NCI-H1417 treated with DMSO at 0.1 percent for 48 hours (cell line): ENCODE measurements around the gene NHLRC4.

ENCODE experiments used
- DNase-seq: peaks from one replicate; lab custom pipeline; 2025; lab: John Stamatoyannopoulos, UW

NHLRC4 gene

DNA sequence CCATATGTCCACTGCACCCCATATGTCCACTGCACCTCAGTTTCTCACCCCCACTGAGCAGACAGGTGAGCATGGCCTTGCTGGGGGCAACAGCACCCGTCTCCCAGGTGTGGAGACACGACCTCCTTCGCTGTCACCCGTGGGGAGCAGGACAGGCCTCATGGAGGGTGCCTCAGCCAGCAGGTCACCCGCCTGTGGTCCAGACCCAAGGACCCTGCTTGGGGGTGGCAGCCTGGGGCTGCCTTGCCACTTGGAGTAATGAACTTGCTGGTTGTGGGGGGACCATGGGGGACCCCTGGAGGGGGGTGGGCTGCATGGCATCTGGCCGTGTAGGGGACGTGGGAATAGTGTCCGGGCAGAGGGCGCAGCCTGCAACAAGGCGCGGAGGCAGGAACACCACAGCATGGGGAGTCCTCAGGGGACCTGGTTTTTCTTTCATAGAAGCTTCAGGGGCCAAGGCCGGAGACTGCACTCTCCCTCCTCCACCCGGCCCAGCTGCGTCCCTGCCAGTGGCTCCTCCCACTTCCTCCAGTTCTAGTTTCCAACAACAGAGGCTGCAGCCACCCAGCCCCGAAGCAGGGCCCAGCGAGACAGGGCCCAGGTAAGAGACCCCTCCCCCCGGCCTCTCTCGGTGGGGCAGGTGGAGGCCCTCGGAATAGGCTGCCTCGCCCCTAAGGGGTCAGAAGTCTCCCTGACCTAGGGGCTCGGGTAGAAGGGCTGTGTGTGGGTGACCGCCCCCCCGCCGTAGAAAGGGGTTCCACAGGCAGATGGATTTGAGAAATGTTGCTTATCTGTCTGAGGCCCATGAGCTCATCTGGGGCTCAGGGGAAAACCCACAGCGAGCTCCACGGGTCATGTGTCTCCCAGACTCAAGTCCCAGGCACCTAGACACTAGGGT, at the start of gene NHLRC4:
Gene NHLRC4, plus strand, starts transcription at position 531 of the 898 bp plus-strand sequence. CDS start 1,043 bp downstream, outside the sequence.
- no peak for DNase-seq

GRCh38 chr16:518858-519257, 47.9 kb upstream of the NHLRC4 start:
- DNase-seq = no peak

DNA sequence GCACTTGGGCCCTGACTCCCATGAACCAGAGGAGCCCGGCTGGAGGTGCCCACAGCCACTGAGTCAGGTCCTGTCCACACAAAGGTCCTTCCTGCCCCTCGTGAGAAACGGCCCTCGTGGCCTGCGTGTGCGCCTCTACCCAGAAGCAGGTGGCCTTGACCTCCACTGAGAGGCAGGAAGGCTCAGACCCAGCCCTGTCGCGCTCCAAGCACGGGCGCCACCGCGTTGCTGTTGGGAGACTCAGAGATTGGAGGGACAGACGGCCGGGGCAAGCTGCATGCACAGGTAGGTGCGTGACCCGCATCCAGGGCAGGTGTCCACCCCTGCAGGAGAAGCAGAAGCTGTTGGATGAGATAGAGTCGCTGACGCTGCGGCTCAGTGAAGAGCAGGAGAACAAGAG, 47.4 kb upstream of the NHLRC4 start:
- no peak for DNase-seq

DNA sequence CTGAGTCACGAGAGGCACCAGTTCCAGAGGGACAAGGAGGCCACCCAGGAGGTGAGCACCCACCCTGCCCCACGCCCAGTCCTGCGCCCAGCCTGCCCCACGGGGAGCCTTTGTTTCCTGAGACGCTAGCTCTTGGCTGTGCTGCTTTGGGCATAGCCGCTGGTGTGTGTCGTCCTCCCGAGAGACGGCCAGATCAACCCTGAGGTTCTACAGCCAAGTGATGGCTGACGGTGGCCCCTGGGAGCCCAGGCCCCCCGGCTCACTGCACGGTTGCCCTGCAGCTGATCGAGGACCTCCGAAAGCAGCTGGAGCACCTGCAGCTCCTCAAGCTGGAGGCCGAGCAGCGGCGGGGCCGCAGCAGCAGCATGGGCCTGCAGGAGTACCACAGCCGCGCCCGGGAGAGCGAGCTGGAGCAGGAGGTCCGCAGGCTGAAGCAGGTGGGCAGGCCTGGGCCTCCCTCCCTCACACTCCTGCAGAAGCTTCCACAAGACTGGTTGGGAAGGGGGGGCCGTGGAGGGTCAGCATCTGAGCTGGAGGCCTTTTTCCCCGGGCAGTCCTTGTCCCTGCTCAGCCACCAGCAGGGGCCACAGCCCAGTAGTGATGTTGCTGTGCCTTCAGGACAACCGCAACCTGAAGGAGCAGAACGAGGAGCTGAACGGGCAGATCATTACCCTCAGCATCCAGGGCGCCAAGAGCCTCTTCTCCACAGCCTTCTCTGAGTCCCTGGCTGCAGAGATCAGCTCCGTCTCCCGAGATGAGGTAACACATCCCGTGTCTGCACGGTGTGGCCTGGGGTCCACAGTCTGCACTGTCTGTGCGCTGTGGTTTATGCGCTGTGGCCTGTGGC, 46.7 kb upstream of the NHLRC4 start:
- DNase-seq = no peak

DNA sequence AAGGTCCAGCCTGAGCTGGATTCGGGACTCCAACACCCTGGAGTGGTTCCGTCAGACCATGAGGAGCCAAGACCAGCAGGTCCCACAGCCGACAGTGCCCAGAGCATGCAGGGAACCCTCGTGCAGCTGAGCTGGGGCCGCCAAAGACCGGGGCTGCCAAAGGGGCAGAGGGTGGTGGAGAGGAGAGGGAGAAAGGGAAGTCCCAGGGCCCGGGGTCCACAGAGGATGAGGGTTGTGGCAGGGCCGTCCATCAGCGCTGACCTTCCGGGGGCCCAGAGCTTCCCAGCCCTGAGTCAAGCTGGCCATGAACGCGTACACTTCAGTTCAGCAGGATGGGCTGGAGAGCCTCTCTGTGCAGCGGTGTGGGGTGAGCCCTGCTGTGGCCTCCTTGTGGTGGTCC, 46.0 kb upstream of the NHLRC4 start:
- DNase-seq = no peak

GRCh38 chr16:521381-522210, 45.2 kb upstream of the NHLRC4 start:
- DNase-seq = no peak

DNA sequence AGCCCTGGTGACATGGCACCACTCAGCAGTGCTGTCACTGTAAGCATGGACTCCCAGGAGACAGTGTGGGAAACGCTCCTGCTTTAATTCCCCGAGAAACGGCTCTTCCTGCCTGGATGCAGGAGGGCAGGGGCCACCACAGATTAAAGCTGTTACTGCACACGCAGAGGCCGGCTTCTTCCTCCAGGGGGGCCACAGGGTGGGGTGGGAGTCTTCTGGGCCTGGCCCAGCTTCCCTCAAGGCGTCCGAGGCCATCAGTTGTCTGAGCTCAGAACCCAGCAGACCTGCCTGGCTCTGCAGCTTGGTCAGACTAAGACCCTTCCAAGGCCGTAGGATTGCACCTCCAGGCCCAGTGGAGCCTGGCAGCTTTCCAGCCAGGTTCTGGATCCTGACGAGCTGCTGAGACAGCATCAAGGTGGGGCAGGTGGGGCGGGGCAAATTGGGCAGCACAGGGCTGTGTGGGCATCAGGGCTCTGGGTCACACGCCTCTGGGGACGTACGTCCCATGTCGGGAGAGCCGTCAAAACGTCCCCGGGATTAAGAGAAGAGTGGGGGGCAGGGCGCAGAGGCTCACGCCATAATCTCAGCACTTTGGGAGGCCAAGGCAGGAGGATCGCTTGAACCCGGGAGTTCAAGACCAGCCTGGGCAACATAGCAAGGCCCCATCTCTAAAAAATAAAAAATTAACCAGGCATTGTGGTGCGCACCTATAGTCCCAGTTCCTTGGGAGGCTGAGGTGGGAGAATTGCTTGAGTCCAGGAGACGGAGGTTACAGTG, 44.3 kb upstream of the NHLRC4 start:
- no peak for DNase-seq

DNA sequence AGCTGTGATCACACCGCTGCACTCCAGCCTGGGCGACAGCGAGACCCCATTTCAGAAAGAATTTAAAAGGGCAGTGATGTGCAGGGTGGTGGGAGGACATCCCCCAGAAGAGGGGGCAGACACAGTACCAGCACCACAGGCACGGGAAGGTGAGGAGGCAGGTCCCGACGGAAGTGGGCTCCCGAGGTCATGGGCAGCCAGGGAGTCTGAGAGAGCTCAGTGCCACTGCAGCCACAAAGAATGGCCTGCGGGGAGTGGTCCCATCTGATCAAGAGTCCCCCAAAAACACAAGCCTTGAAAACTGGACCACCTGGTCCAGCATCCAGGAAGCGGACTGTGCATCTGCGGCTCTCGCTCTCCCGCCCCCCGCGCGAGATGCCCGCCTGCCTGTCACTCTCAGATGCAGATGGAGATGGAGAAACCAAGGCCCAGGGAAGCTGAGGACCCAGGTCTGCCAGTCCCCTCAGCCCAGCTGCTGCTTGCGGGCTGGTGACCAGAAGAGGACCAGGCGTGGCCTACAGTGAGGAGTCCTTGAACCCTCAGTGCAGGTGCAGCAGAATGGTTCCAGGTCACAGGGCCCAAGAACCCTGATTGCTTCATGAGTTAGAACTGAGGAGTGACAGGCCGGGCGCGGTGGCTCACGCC, 43.6 kb upstream of the NHLRC4 start:
- DNase-seq = no peak

GRCh38 chr16:524274-525040, 42.3 kb upstream of the NHLRC4 start:
- no peak for DNase-seq

- no peak for DNase-seq
Measured at GRCh38 chr16:525123-525519, 41.7 kb upstream of the NHLRC4 start.

DNA sequence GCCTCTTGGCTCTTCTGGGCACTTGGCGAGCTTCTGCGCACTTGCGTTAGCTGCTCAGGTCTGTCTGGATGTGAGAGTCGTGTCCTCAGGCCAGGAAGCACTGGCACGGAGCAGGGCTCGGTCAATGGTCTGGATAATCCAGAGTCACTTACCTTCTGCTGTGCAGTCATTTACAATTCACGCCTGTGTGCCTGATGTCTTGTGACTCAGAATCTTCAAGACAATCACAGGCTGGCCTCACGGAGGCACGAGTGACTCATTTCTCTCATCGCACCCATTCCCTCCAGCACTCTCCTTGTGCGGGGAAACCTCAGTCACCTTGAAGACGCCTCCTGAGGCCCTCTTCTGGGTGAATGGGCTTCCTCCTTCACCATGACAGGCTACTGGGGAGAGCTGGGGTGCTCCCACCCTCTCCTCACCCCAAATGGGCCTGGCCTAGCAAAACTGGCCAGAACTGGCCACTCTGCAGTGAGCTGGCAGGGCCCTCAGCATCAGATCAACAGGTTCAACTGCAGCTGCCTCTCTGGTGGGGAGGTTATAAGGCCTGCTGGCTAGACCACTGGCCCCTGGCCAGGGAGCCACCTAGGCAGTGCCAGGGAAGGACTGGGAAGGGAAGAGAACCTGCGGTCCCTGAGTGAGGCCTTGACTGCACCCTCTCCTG, 41.2 kb upstream of the NHLRC4 start:
- DNase-seq = no peak

DNA sequence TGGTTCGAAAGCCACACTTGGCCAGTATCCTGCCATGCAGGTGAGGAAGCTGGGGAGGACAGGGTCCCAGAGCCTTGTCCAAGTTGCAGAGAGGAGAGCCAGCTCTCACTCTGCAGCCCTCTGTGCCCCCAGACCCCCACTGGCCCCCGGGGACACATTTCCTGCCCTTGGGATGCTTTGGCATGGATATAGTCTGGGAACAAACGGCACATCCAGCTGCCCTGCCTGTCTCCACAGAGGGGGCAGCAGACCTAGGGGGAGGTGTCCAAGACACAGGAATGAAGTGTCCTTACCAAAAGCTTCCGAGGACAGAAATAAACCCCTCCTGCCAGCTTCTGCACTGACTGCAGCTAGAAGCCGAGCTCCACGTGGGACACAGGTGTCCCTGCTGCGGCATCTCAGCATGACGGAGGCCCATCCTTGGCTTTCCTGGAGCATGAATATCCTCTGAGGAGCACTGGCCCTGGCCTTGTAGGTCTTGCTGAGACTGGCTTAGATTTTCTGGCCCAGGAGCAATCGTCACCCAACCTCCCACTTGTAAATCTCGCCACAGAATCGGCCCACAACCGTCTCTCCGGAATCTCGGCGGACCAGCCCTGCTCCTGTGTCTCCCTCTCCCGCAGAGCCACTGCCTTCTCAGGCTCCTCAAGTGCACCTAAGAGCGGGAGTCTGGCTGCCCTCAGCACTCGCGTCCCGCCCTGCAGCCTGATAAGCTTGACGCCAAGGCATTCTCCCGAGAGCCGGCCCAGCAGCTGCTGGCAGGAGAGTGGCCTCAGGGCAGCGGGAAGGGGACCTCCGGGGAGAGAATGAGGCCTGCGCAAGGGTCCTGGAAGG, 40.4 kb upstream of the NHLRC4 start:
- no peak for DNase-seq

GRCh38 chr16:527015-527903, 39.5 kb upstream of the NHLRC4 start, which contains the start of gene CAPN15:
Gene CAPN15, plus strand, starts transcription at chr16:527712. Its CDS starts 19,127 bp downstream, at chr16:546839.
- peak; percentile 29 for DNase-seq

GRCh38 chr16:528111-529011, 38.4 kb upstream of the NHLRC4 start:
- DNase-seq = no peak

- DNase-seq = no peak
Measured at GRCh38 chr16:529012-529575, 37.7 kb upstream of the NHLRC4 start.
